ENCODE measurements around the gene TBC1D22B. TPM values are rescaled to one million over a fixed set of nuclear protein-coding genes. Genes with fewer than 3 reads are reported as not detected.

TBC1D22B gene
- total and polyA plus RNA-seq, 2 of the 13 experiments (the other 11 are each of a cell fraction or from before 2014, with no cell fraction given) = 9.7 to 12.9 TPM

GRCh38 chr6:37314487-37315156 is 57.0 kb downstream of the TBC1D22B start:
- no TSS peak for BruUV-seq (replicated peaks)
- no peaks in the 10 kb centered on the region for H3K4me1 ChIP-seq (ENCODE audit: insufficient read depth, low read length)
- H3K9ac ChIP-seq (ENCODE audit: insufficient read depth, low read depth, low read length) = no peak overlapping the region
- no peak overlapping the region for H3K27ac ChIP-seq (ENCODE audit: extremely low read length, insufficient read depth, low read length)
- POLR2A ChIA-PET = no interaction called here
- no peak overlapping the region for H3K4me3 ChIP-seq (replicated peaks in 1 of 3; ENCODE audit: insufficient read depth in 1 of 3, low read depth in 2 of 3, low read length in 3 of 3)
- DNase-seq (ENCODE audit: low spot score) (peak; percentile 48), FAIRE-seq (peak; percentile 74), ATAC-seq (peak; percentile 91)
- peaks cover 30 to 71% of the 10 kb centered on the region in 2 experiments for H3K36me3 ChIP-seq (replicated peaks in 1 of 2; ENCODE audit: control insufficient read depth in 1 of 2, insufficient read depth in 2 of 2, low read length in 2 of 2)
- no peaks in the 10 kb centered on the region for H3K9me3 ChIP-seq (ENCODE audit: low read length)
- H3K79me2 ChIP-seq (ENCODE audit: insufficient read depth, low read length) = no peaks in the 10 kb centered on the region
- CTCF ChIA-PET (ENCODE audit: low intra/inter-chr PET ratio, low total read pairs) = interaction anchor here (1.0 to 1.6 kb wide), 2 partner anchors 11 to 296 kb away, joined by 3 to 7 read pairs; no protein-coding TSS in a partner anchor
- no peak overlapping the region for H3K4me2 ChIP-seq (ENCODE audit: low read depth, low read length)
- WGBS (ENCODE audit: low lambda C conversion rate) = 76% methylated on average over 6 of the region's 6 CpGs
- intact Hi-C loops (cut with micrococcal nuclease; ENCODE audit: unreplicated experiment) = loop anchor here (2.0 kb wide), 1 partner anchor 56 kb away; the partner anchor contains the start of gene TMEM217
- in situ Hi-C loops (cut with HindIII; ENCODE audit: extremely low pct_ligation_motif_present, low pct_unique_long_range_greater_than_20kb) = no loop called here
- H3K27me3 ChIP-seq (ENCODE audit: control insufficient read depth in 1 of 2, insufficient read depth in 2 of 2, low read length in 2 of 2) = no peaks in the 10 kb centered on the region
- H4K20me1 ChIP-seq (ENCODE audit: insufficient read depth, low read length) = no peaks in the 10 kb centered on the region
- no peak overlapping the region for H2AFZ ChIP-seq (ENCODE audit: low read length)
- TF ChIP-seq PBX2 (CRISPR knock-in tag; IDR thresholded peaks at IDR 0.05) (peak; percentile 50; the same call in 1 of the 2 replicates), DPF2 (CRISPR knock-in tag; IDR thresholded peaks at IDR 0.05; ENCODE audit: borderline replicate concordance, low read depth) (no peak), MAFG (CRISPR knock-in tag; IDR thresholded peaks at IDR 0.05) (no peak), TFAP4 (IDR thresholded peaks at IDR 0.05; ENCODE audit: borderline replicate concordance, low read depth) (peak; percentile 23; the same call in 1 of the 2 replicates), ZNF3 (CRISPR knock-in tag; IDR thresholded peaks at IDR 0.05) (no peak), SOX6 (IDR thresholded peaks at IDR 0.05) (no peak), SOX6 (CRISPR knock-in tag; IDR thresholded peaks at IDR 0.05) (no peak), KDM3A (CRISPR knock-in tag; IDR thresholded peaks at IDR 0.05; ENCODE audit: low read depth) (no peak), XRCC5 (optimal IDR thresholded peaks at IDR 0.05; ENCODE audit: low read length) (peak; percentile 67), NFKBIZ (CRISPR knock-in tag; IDR thresholded peaks at IDR 0.05) (no peak), ZNF24 (IDR thresholded peaks at IDR 0.05) (no peak), KDM5A (IDR thresholded peaks at IDR 0.05; ENCODE audit: borderline replicate concordance, low read length) (no peak), GTF2F1 (IDR thresholded peaks at IDR 0.05; ENCODE audit: low read length) (no peak), MTF2 (CRISPR knock-in tag; IDR thresholded peaks at IDR 0.05; ENCODE audit: borderline replicate concordance) (no peak), MTA3 (CRISPR knock-in tag; IDR thresholded peaks at IDR 0.05) (no peak), ZNF652 (CRISPR knock-in tag; IDR thresholded peaks at IDR 0.05; ENCODE audit: borderline replicate concordance, low read depth) (no peak), PAWR (CRISPR knock-in tag; IDR thresholded peaks at IDR 0.05; ENCODE audit: borderline replicate concordance) (no peak), ZNF20 (CRISPR knock-in tag; IDR thresholded peaks at IDR 0.05) (no peak), SMAD9 (CRISPR knock-in tag; IDR thresholded peaks at IDR 0.05) (no peak), MAFK (conservative IDR thresholded peaks at IDR 0.05 in 1 of 2, IDR thresholded peaks at IDR 0.05 in 1 of 2; ENCODE audit: low read length in 2 of 2) (no peak)
- TF ChIP-seq, protein P1, sequence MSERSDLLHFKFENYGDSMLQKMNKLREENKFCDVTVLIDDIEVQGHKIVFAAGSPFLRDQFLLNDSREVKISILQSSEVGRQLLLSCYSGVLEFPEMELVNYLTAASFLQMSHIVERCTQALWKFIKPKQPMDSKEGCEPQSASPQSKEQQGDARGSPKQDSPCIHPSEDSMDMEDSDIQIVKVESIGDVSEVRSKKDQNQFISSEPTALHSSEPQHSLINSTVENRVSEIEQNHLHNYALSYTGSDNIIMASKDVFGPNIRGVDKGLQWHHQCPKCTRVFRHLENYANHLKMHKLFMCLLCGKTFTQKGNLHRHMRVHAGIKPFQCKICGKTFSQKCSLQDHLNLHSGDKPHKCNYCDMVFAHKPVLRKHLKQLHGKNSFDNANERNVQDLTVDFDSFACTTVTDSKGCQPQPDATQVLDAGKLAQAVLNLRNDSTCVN (CRISPR knock-in tag; IDR thresholded peaks at IDR 0.05; ENCODE audit: borderline replicate concordance) = no peak
- TF ChIP-seq, protein P2, sequence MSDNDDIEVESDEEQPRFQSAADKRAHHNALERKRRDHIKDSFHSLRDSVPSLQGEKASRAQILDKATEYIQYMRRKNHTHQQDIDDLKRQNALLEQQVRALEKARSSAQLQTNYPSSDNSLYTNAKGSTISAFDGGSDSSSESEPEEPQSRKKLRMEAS (IDR thresholded peaks at IDR 0.05) = no peak

Data from HepG2 (cell line).